Lower leg skin (tissue), 3 donors: ENCODE data around the gene UPF1.

Experiments
- POLR2A ChIP-seq, 2 donors: fragments of 450-650 bp; IDR thresholded peaks; one replicate each; pipeline ENCODE4 v1.6.1; 2016 to 2017; ENCODE audit warnings: antibody characterized with exemption in 2 of 2, mild to moderate bottlenecking in 1 of 2, moderate library complexity in 1 of 2
- TF ChIP-seq, protein P1 (sequence below), 3 donors: fragments of 450-650 bp; IDR thresholded peaks; one replicate each; pipeline ENCODE4 v1.5.1; 2016; ENCODE audit warnings: antibody characterized with exemption in 3 of 3, mild to moderate bottlenecking in 3 of 3, moderate library complexity in 2 of 3

DNA sequence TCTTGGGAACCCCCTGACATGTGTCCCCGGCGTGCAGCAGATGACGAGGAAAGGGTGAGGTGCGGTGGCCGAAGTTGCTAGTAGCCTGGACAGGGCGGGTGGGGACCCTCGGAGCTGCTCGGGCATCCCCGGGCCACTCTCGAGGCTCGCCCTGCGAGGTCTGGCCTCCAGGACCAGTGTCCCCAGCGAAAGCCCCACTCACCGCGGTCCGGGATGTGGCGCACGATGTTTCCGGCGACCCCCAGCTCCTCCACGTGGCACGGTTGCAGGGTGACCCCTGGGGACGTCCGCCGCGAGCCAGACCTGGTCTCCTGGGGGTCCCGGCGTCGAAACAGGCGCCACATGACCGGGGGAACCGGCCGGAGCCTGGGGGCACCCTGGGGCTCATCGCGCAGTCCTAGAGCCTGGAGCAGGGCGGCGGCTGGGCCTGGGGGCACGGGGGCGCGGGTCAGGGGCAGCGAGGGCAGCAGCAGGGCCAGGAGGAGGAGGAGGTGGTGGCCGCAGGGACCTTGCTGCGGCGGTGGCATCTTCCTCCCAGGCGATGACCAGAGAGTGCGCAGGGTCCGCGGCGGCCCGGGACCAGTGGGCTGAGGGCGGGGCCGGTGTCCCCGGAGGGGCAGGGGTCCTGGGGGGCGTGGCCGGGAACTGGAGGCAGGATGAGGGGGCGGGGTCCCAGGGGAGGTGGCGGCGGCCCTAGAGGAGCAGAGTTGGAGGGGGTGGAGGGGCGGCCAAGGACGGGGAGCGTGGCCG, 38.2 kb downstream of the UPF1 start:
- TF ChIP-seq POLR2A (IDR thresholded peaks at IDR 0.05), result no peak
- TF ChIP-seq, protein P1, sequence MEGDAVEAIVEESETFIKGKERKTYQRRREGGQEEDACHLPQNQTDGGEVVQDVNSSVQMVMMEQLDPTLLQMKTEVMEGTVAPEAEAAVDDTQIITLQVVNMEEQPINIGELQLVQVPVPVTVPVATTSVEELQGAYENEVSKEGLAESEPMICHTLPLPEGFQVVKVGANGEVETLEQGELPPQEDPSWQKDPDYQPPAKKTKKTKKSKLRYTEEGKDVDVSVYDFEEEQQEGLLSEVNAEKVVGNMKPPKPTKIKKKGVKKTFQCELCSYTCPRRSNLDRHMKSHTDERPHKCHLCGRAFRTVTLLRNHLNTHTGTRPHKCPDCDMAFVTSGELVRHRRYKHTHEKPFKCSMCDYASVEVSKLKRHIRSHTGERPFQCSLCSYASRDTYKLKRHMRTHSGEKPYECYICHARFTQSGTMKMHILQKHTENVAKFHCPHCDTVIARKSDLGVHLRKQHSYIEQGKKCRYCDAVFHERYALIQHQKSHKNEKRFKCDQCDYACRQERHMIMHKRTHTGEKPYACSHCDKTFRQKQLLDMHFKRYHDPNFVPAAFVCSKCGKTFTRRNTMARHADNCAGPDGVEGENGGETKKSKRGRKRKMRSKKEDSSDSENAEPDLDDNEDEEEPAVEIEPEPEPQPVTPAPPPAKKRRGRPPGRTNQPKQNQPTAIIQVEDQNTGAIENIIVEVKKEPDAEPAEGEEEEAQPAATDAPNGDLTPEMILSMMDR (IDR thresholded peaks at IDR 0.05), result no peak
